PFSK-1 (cell line): Measurements from ENCODE around the gene GIMAP1.

Experiments
- FOXP2 ChIP-seq: optimal IDR thresholded peaks from 2 replicates; pipeline ENCODE3; 2011; ENCODE audit warnings: borderline replicate concordance, control low read depth, inconsistent platforms; ENCODE audit not compliant: insufficient read depth; ENCODE audit errors: extremely low read length, extremely low read depth
- POLR2AphosphoS5 ChIP-seq: IDR thresholded peaks from 2 replicates; pipeline ENCODE4 v1.6.1; 2012; ENCODE audit warnings: low read depth, mild to moderate bottlenecking, control low read depth, low read length, moderate library complexity
- REST ChIP-seq, 2 experiments: IDR thresholded peaks; 2 replicates each; pipeline versions ENCODE4 v1.6.1 to v1.8.0; 2011 to 2012; ENCODE audit warnings: low read depth in 2 of 2, low read length in 2 of 2, control low read depth in 1 of 2, inconsistent platforms in 1 of 2, mild to moderate bottlenecking in 1 of 2, moderate library complexity in 1 of 2; ENCODE audit not compliant: insufficient read depth in 1 of 2
- SIN3A ChIP-seq: IDR thresholded peaks from 2 replicates; pipeline ENCODE4 v1.6.1; 2012; ENCODE audit warnings: mild to moderate bottlenecking, low read length, moderate library complexity, borderline replicate concordance; ENCODE audit not compliant: insufficient read depth

- TF ChIP-seq REST (IDR thresholded peaks at IDR 0.05; ENCODE audit: insufficient read depth in 1 of 2, low read depth in 2 of 2, low read length in 2 of 2) (no peak), POLR2AphosphoS5 (no peak), SIN3A (no peak), FOXP2 (no peak)
Measured at GRCh38 chr7:150759479-150759878, 43.1 kb downstream of the GIMAP1 start.
